Ishikawa (cell line): ENCODE data around the gene VIPR2.

Source experiments
- CEBPB ChIP-seq: IDR thresholded peaks from 2 replicates; pipeline ENCODE4 v1.6.1; 2012
- CREB1 ChIP-seq: IDR thresholded peaks from 2 replicates; pipeline ENCODE4 v1.6.1; 2012; ENCODE audit warnings: low read depth
- EGR1 ChIP-seq: IDR thresholded peaks from 2 replicates; pipeline ENCODE4 v1.6.1; 2012
- EP300 ChIP-seq: IDR thresholded peaks from 2 replicates; pipeline ENCODE4 v1.6.1; 2012; ENCODE audit warnings: borderline replicate concordance
- FOXM1 ChIP-seq: IDR thresholded peaks from 2 replicates; pipeline ENCODE4 v1.6.1; 2012; ENCODE audit warnings: low read depth, borderline replicate concordance
- NFIC ChIP-seq: IDR thresholded peaks from 2 replicates; pipeline ENCODE4 v1.6.1; 2012
- RAD21 ChIP-seq: IDR thresholded peaks from 2 replicates; pipeline ENCODE4 v1.6.1; 2012; ENCODE audit warnings: low read depth
- TAF1 ChIP-seq: IDR thresholded peaks from 2 replicates; pipeline ENCODE4 v1.6.1; 2012; ENCODE audit warnings: low read depth, mild to moderate bottlenecking
- TCF12 ChIP-seq: IDR thresholded peaks from 2 replicates; pipeline ENCODE4 v1.6.1; 2012; ENCODE audit warnings: low read depth
- TEAD4 ChIP-seq: IDR thresholded peaks from 2 replicates; pipeline ENCODE4 v1.6.1; 2012
- YY1 ChIP-seq: IDR thresholded peaks from 2 replicates; pipeline ENCODE4 v1.6.1; 2012; ENCODE audit warnings: low read depth
- ZBTB7A ChIP-seq: IDR thresholded peaks from 2 replicates; pipeline ENCODE4 v1.6.1; 2012; ENCODE audit warnings: low read depth
- TF ChIP-seq, protein P1 (sequence below): IDR thresholded peaks from 2 replicates; pipeline ENCODE4 v1.6.1; 2012
- TF ChIP-seq, protein P2 (sequence below): IDR thresholded peaks from 2 replicates; pipeline ENCODE4 v1.6.1; 2012
- TF ChIP-seq, protein P3 (sequence below): IDR thresholded peaks from 2 replicates; pipeline ENCODE4 v1.6.1; 2012; ENCODE audit warnings: low read depth, mild to moderate bottlenecking

VIPR2 gene

DNA sequence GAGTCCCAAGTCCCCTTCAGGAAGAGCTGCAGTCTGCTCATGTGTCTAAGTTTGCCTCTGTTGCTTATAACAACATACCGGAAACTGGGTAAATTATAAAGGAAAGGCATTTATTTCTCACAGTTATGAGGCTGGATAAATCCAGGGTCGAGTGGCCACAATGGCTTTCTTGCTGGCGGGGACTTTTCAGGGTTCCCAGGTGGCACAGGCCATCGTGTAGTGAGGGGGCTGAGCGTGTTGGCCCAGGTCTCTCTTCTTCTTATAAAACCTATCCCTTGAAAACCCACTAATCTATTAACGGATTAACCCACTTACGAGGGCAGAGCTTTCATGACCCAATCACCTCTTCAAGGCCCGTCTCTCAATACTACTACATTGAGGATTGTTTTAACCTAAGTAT lies 8.7 kb downstream of the VIPR2 start:
- TF ChIP-seq TEAD4: no peak
- TF ChIP-seq NFIC: no peak
- no peak for TF ChIP-seq YY1
- no peak for TF ChIP-seq EP300
- TF ChIP-seq, protein P1, sequence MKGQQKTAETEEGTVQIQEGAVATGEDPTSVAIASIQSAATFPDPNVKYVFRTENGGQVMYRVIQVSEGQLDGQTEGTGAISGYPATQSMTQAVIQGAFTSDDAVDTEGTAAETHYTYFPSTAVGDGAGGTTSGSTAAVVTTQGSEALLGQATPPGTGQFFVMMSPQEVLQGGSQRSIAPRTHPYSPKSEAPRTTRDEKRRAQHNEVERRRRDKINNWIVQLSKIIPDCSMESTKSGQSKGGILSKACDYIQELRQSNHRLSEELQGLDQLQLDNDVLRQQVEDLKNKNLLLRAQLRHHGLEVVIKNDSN: no peak
- TF ChIP-seq, protein P2, sequence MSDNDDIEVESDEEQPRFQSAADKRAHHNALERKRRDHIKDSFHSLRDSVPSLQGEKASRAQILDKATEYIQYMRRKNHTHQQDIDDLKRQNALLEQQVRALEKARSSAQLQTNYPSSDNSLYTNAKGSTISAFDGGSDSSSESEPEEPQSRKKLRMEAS: no peak
- no peak for TF ChIP-seq RAD21
- no peak for TF ChIP-seq CREB1
- TF ChIP-seq, protein P3, sequence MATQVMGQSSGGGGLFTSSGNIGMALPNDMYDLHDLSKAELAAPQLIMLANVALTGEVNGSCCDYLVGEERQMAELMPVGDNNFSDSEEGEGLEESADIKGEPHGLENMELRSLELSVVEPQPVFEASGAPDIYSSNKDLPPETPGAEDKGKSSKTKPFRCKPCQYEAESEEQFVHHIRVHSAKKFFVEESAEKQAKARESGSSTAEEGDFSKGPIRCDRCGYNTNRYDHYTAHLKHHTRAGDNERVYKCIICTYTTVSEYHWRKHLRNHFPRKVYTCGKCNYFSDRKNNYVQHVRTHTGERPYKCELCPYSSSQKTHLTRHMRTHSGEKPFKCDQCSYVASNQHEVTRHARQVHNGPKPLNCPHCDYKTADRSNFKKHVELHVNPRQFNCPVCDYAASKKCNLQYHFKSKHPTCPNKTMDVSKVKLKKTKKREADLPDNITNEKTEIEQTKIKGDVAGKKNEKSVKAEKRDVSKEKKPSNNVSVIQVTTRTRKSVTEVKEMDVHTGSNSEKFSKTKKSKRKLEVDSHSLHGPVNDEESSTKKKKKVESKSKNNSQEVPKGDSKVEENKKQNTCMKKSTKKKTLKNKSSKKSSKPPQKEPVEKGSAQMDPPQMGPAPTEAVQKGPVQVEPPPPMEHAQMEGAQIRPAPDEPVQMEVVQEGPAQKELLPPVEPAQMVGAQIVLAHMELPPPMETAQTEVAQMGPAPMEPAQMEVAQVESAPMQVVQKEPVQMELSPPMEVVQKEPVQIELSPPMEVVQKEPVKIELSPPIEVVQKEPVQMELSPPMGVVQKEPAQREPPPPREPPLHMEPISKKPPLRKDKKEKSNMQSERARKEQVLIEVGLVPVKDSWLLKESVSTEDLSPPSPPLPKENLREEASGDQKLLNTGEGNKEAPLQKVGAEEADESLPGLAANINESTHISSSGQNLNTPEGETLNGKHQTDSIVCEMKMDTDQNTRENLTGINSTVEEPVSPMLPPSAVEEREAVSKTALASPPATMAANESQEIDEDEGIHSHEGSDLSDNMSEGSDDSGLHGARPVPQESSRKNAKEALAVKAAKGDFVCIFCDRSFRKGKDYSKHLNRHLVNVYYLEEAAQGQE: no peak
- no peak for TF ChIP-seq CEBPB
- no peak for TF ChIP-seq TAF1

DNA sequence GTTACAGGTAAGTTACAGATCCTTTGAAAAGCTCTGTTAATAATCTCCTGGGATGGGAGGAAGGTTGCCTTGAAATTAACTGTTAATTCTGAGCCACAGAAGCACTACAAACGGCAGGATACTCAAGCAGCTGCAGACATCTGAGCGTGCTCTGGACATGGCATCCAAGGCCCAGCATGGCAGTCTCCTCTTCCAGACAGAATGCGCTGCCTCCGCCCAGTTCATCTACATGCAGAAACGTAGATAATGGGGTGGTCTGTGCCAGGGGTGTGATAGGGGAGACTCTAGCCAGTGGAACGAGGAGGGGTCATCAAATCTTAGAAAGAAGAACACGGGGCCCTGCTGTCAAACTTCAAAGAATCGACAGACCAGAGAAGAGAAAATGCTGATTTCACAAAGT lies 13.8 kb downstream of the VIPR2 start:
- TF ChIP-seq CEBPB: no peak
- TF ChIP-seq RAD21: no peak
- TF ChIP-seq FOXM1: no peak
- no peak for TF ChIP-seq EP300
- TF ChIP-seq TEAD4: no peak
- TF ChIP-seq, protein P3: no peak
- TF ChIP-seq, protein P1: no peak
- no peak for TF ChIP-seq ZBTB7A
- TF ChIP-seq EGR1: no peak

DNA sequence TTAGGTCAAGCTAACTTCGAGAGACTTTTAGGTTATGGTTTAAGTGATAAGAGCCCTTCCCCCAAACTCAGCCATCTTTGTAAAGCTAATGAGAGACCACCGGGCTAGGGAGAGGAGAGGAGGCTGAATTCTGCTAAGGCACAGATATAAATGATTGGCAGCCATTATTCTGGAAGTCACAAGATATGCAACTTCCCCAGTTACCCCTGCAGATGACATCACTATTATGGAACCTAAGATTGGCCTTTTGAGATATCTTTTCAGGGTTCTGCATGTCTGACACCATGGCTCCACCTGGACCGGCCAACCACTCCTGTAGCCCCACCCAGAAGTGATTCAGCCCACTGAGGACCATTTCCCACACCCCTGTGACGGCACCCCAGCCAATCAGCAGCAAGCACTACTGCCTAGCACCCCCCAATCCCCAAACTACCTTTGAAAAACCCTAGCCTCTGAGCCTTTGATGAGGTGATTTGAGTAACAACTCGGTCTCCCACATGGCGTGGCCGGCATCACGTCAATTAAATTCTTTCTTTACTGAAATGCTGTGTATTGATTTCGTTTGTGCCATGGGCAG lies 14.4 kb downstream of the VIPR2 start:
- TF ChIP-seq NFIC: no peak
- TF ChIP-seq, protein P3: no peak
- no peak for TF ChIP-seq TEAD4
- TF ChIP-seq RAD21: no peak
- TF ChIP-seq, protein P1: no peak
- TF ChIP-seq TAF1: no peak
- TF ChIP-seq TCF12: no peak
- no peak for TF ChIP-seq ZBTB7A
- TF ChIP-seq FOXM1: no peak
- TF ChIP-seq EGR1: no peak
- TF ChIP-seq CEBPB: no peak
- no peak for TF ChIP-seq CREB1
- no peak for TF ChIP-seq YY1
- TF ChIP-seq, protein P2: no peak

DNA sequence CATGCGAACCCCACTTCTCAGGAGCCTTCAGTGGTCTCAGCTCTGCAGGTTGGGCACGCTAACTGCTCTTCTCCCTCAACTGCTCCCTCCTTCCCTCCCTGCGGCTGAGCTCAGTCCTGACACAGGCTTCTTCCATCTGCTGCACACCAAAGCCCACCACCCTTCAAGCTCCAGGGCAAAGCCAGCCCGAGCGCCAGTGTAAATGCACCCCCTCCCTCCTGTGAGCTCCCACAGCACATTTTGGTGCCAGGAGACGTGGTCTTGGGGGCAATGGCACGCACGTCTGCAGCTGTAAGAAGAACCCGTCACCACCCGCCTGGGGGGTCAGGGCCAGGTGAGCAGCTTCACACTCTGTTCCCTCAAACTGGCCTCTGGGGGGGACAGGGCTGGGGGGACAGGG lies 15.9 kb downstream of the VIPR2 start:
- TF ChIP-seq EGR1: no peak
- no peak for TF ChIP-seq TEAD4
- TF ChIP-seq ZBTB7A: no peak
- no peak for TF ChIP-seq TAF1
- TF ChIP-seq, protein P1: no peak
- TF ChIP-seq TCF12: no peak
